HG02588 (cell line): Measurements from ENCODE around the gene RALGPS1.

Experiments used
- ATAC-seq: cut with Tn5 transposase; IDR thresholded peaks from one replicate; pipeline ENCODE4 v1.9.1; 2021; ENCODE audit warnings: mild to moderate bottlenecking, moderate library complexity; ENCODE audit not compliant: unreplicated experiment

The RALGPS1 gene

DNA sequence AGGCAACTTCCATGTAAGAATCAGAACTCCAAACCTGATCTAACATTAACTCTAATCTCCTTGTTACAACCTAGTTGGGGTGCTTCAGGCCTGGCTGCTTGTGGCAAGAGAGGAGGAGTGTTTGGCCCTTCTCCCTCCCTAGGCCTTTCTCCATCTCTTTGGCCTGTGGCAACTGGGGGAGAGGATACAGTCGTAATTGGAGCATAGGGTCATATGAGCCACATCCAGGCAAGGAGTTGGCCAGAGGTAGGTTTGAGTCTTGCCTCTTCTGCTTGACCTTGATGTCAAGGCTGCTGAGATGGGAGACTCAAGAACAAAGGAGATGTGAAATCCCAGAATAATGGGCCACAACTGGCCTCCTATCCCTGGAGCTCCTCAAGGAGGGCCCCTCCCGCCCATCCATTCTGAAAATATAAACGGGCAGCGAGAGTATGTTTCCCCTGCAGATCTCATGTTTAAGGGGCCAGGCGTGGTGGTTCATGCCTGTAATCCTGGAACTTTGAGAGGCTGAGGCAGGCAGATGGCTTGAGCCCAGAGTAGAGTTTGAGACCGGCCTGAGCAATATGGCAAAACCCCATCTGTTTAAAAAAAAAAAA lies 267.1 kb downstream of the RALGPS1 start:
- ATAC-seq: no peak

DNA sequence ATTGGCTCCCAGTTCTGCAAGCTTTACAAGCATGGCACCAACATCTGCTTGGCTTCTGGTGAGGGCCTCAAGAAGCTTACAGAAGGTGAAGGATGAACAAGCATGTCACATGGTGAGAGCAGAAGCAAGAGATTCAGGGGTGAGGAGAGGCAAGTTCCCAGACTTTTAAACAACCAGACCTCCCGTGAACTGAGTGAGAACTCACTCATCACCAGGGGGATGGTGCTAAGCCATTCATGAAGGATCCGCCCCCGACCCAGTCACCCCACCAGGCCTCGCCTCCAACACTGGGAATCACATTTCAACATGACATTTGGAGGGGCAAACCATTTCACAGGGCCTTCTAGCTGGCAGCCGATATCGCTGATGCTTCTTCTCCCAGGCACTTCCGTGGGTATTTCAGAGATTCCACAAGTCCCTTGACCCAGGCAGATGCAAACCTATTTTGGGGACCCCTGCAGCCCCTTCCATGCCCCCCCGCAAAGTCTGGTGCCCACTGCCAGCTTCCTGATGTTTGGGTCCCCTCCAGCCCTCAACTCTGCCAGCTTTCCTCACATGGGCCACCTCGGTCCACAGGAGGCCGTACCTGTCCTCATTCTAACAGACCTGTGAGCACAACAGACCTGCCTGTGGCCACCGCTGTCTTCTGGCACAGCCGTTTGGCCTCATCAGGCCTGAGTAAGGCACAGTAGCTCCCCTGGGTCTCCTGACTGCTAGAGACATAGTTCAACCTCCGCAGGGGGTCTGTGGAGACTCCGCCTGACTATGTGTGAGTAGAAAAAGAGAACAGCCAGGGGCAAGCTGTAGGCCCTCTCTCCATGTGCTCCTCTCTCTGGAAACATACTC lies 268.5 kb downstream of the RALGPS1 start:
- ATAC-seq: no peak

DNA sequence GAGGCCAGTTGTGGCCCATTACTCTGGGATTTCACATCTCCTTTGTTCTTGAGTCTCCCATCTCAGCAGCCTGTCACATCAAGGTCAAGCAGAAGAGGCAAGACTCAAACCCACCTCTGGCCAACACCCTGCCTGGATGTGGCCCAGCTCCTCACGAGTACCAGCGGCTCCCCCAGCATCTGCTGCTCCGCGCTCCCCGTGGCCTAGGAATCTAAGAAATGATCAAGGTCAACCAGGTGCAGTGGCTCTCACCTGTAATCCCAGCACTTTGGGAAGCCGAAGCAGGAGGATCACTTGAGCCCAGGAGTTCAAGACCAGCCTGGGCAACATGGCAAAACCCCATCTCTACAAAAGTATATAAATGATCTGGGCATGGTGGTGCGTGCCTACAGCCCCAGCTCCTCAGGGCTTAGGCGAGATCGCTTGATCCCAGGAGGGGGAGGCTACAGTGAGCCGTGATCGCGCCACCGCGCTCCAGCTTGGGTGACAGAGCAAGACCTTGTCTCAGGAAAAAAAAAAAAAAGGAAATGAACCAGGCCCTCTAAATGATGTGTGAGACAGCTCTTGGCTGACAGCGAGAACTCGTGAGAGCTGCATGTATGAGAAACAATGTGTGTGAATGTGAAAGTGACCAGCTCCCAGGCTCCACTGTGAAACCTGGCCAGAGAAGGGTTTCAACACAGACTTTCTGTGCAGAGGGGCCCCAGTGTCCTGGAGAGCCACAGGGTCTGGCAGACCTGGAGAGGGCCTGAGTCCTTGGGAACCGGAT lies 269.4 kb downstream of the RALGPS1 start:
- ATAC-seq: no peak

GRCh38 chr9:127184641-127185040 lies 270.1 kb downstream of the RALGPS1 start:
- ATAC-seq: no peak

- no peak for ATAC-seq
These were observed 270.6 kb downstream of the RALGPS1 start for GRCh38 chr9:127185181-127185580.

- no peak for ATAC-seq
These were observed 271.6 kb downstream of the RALGPS1 start for GRCh38 chr9:127185931-127186781.

GRCh38 chr9:127186806-127187205 lies 272.2 kb downstream of the RALGPS1 start:
- no peak for ATAC-seq

DNA sequence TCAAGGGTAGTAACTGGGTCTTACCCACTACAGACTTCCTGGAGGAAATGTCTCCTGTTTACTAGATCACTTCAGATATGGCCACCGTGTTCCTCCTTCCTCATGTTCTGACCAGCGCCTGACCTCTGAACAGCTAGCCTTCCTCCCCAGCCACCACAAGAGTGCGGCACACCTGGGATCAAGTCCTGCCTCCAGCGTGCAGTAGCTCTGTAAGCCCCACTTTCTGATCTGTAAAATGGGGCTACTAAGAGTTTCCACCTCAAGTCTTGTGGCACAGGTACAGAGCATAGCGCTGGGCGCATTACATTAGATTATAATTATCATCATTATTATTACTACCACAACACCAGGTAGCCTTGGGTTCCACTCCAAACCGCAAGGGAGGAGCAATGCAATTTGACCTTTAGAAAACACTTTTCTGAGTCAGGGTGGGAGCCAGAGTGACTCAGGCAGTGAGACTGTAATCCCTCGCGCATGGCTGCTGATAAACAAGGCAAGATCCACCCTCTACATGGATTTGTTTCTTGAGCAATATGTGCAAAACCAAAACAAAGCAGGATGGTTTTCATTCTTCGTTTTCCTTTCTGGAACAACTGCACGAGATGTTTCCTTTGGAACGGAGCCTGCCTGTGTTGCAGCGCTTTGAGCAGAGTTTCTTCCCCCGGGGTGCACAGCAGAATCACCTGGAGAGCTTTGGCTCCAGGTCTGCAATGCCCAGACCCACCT lies 272.8 kb downstream of the RALGPS1 start:
- no peak for ATAC-seq

DNA sequence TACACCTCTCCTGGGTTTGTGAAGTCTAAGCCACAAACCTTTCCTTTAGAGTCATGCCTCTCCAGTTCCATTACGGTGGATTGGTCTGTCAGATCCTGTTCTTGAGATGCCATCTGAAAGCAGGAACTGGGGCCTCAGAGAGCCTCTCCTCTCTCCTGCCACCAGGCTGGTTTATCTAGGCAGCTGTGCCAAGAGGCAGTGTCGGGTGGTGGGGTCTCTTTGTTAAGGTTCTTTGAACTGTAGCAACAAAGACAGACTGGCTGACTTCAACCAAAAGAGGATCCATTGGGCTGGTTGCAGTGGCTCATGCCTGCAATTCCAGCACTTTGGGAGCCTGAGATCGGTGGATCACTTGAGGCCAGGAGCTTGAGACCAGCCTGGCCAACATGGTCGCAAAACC lies 273.8 kb downstream of the RALGPS1 start:
- no peak for ATAC-seq

DNA sequence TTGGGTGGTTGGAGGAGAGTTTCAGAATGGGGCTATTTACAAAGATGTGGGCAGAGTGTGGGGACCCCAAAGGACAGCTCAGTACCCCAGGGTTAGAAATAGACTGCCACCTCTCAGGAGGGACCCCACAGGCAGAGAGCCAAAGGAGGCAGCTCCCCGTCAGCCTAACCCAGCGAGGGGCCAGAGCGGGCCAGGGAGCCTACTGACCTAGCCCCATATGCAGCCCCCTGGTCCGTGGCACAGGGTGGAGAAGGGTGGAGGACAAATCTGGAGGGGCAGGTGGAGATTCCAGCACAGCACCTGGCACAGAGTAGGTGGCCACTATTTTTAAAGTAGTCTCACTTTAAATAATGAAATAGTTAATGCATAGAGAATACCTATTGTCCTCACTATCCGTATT lies 275.0 kb downstream of the RALGPS1 start:
- ATAC-seq: no peak

GRCh38 chr9:127192744-127193143 lies 278.2 kb downstream of the RALGPS1 start:
- ATAC-seq: no peak

DNA sequence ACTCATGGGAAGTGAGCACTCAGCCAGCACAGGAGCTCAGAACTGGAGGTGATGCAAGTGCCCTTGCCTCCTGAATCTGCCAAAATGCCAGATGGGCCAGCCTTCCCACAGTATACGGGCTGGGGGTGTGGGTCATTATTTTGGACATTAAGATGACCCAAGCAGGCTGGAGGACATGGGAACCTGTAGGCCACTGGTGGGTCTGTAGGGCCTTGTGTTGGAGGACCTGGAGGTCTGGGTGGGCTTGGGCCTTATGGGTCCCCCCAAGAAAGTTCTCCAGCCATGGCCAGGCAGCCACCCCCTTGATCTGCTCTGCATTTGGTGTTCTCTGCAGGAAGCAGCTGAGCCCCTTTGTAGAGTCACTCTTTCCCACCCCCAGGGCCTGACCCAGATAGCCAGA lies 278.9 kb downstream of the RALGPS1 start:
- ATAC-seq: no peak

GRCh38 chr9:127194881-127195713 lies 280.5 kb downstream of the RALGPS1 start:
- no peak for ATAC-seq

DNA sequence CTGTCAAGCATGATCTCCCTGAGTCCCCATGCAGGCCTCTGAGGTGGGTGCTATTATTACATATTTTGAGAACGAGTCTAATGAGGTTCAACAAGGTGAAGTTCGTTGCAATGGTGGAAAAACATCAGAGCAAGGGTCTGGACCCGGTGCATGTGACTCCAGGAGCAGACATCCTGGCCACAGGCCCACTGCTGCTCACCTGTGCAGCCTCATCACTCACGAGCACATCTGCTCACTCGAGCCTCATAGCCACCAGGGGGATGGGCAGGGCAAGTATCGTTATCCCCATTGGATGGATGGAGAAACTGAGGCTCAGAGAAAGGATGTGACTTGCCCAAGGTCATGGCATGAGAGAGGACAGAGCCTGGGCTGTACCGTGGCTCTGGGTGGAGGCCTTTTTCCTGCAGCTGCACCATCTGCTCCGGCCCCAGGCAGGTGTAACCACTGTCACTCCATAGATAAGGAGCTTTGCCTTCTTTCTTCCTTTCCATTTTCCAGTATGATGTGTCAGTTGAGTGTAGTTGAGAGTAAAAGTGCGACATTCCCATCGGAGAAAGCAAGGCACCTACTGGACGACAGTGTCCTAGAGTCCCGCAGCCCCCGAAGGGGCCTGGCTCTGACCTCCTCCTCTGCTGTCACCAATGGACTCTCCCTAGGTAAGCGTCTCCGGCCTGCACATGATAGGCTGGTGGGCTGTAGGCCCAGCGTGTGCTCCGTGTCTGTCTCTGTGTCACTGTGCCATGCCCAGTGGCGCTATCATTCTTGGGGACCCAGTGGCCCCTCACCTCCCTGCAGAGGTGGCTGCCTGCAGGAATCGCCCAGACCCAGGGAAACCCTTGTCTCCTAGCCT lies 281.6 kb downstream of the RALGPS1 start:
- no peak for ATAC-seq

- no peak for ATAC-seq
These were observed 282.2 kb downstream of the RALGPS1 start for GRCh38 chr9:127196826-127197145.

GRCh38 chr9:127197186-127197860 lies 282.7 kb downstream of the RALGPS1 start:
- no peak for ATAC-seq

GRCh38 chr9:127197861-127198430 lies 283.4 kb downstream of the RALGPS1 start:
- ATAC-seq: no peak

DNA sequence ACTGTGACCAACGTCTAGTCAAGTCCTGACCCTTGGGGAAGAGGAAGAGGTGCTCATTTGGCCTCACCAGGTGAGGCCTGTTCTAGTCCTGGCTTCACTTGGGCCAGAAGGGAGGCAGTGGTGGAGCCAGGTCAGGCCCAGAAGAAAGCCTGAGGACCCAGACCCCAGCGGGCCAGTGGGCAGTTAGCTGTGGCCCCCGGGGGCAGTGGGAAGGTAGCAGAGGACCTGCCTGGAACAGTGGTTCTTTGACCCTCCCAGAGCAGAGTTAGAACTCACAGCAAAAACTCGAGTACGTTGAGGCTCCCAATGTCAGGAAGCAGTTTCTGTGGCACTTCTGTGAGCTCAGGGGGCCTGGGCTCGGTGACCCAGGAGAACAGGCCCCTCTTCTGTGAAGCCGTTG lies 284.0 kb downstream of the RALGPS1 start:
- no peak for ATAC-seq
